ENCODE results near the gene VSTM4.

VSTM4 gene

GRCh38 chr10:49068672-49069217 is 46.6 kb downstream of the VSTM4 start:
- DNase-seq: no peak

- DNase-seq: no peak
These were observed 47.1 kb downstream of the VSTM4 start for GRCh38 chr10:49068209-49068608.

GRCh38 chr10:49066944-49067730 is 48.2 kb downstream of the VSTM4 start:
- no peak for DNase-seq

GRCh38 chr10:49062229-49062628 is 53.1 kb downstream of the VSTM4 start:
- no peak for DNase-seq

GRCh38 chr10:49061667-49062066 is 53.7 kb downstream of the VSTM4 start:
- DNase-seq: no peak

- no peak for DNase-seq
These were observed 56.7 kb downstream of the VSTM4 start for GRCh38 chr10:49058463-49059255.

- no peak for DNase-seq
These were observed 58.0 kb downstream of the VSTM4 start for GRCh38 chr10:49057231-49057880.

GRCh38 chr10:49056356-49056755 is 59.0 kb downstream of the VSTM4 start:
- no peak for DNase-seq

GRCh38 chr10:49055221-49055849 is 60.0 kb downstream of the VSTM4 start:
- no peak for DNase-seq

GRCh38 chr10:49054753-49055152 is 60.6 kb downstream of the VSTM4 start:
- DNase-seq: no peak

- DNase-seq: no peak
These were observed 61.2 kb downstream of the VSTM4 start for GRCh38 chr10:49053998-49054692.

GRCh38 chr10:49053053-49053997 is 62.0 kb downstream of the VSTM4 start:
- DNase-seq: no peak

- no peak for DNase-seq
These were observed 63.3 kb downstream of the VSTM4 start for GRCh38 chr10:49052069-49052468.

GRCh38 chr10:49050906-49051305 is 64.4 kb downstream of the VSTM4 start:
- DNase-seq: no peak

- no peak for DNase-seq
These were observed 65.0 kb downstream of the VSTM4 start for GRCh38 chr10:49050366-49050765.

- no peak for DNase-seq
These were observed 65.7 kb downstream of the VSTM4 start for GRCh38 chr10:49049660-49050059.

- DNase-seq: no peak
These were observed 68.1 kb downstream of the VSTM4 start for GRCh38 chr10:49047128-49047639.

GRCh38 chr10:49044293-49045193 is 70.8 kb downstream of the VSTM4 start:
- DNase-seq: no peak

GRCh38 chr10:49040601-49041000 is 74.7 kb downstream of the VSTM4 start:
- no peak for DNase-seq

GRCh38 chr10:49039409-49039808 is 75.9 kb downstream of the VSTM4 start:
- no peak for DNase-seq

All from cerebellar nuclear complex (tissue), 1 donor.